ENCODE data around the gene NDE1. TPM values are rescaled to one million over a fixed set of nuclear protein-coding genes. Genes with fewer than 3 reads are reported as not detected.

NDE1 gene
- total RNA-seq, 1 donor from 2014 or later: 12.4 TPM

GRCh38 chr16:15757630-15758251, 107.7 kb downstream of the NDE1 start:
- no peak overlapping the region for H3K4me3 Mint-ChIP-seq (ENCODE audit: unreplicated experiment)
- H3K9me3 Mint-ChIP-seq (ENCODE audit: unreplicated experiment): no peaks in the 10 kb centered on the region
- no peak for TF ChIP-seq CTCF (IDR thresholded peaks at IDR 0.05; ENCODE audit: partially characterized antibody, unreplicated experiment)
- peaks cover 6% of the 10 kb centered on the region for H3K4me1 Mint-ChIP-seq (ENCODE audit: low read depth, unreplicated experiment)
- no peaks in the 10 kb centered on the region for H3K36me3 Mint-ChIP-seq (ENCODE audit: unreplicated experiment)
- peaks cover 2% of the 10 kb centered on the region for H3K27me3 Mint-ChIP-seq (ENCODE audit: unreplicated experiment)
- no peak for DNase-seq
- H3K27ac Mint-ChIP-seq (ENCODE audit: unreplicated experiment): no peak overlapping the region

- no peak for TF ChIP-seq CTCF (IDR thresholded peaks at IDR 0.05; ENCODE audit: partially characterized antibody, unreplicated experiment)
- no peaks in the 10 kb centered on the region for H3K36me3 Mint-ChIP-seq (ENCODE audit: unreplicated experiment)
- H3K9me3 Mint-ChIP-seq (ENCODE audit: unreplicated experiment): no peaks in the 10 kb centered on the region
- H3K27me3 Mint-ChIP-seq (ENCODE audit: unreplicated experiment): peaks cover 2% of the 10 kb centered on the region
- no peak for DNase-seq
- H3K4me3 Mint-ChIP-seq (ENCODE audit: unreplicated experiment): no peak overlapping the region
- peaks cover 6% of the 10 kb centered on the region for H3K4me1 Mint-ChIP-seq (ENCODE audit: low read depth, unreplicated experiment)
- no peak overlapping the region for H3K27ac Mint-ChIP-seq (ENCODE audit: unreplicated experiment)
Observed at GRCh38 chr16:15759070-15759469, 109.0 kb downstream of the NDE1 start.

- Mint-ChIP-seq H3K9me3 (ENCODE audit: unreplicated experiment) (no peaks in the 10 kb centered on the region), H3K27me3 (ENCODE audit: unreplicated experiment) (peaks cover 2% of the 10 kb centered on the region), H3K4me1 (ENCODE audit: low read depth, unreplicated experiment) (peaks cover 6% of the 10 kb centered on the region), H3K4me3 (ENCODE audit: unreplicated experiment) (no peak overlapping the region), H3K36me3 (ENCODE audit: unreplicated experiment) (no peaks in the 10 kb centered on the region), H3K27ac (ENCODE audit: unreplicated experiment) (no peak overlapping the region)
- no peak for DNase-seq
- TF ChIP-seq CTCF (IDR thresholded peaks at IDR 0.05; ENCODE audit: partially characterized antibody, unreplicated experiment): no peak
Observed at GRCh38 chr16:15760129-15760528, 110.1 kb downstream of the NDE1 start.

- TF ChIP-seq CTCF (IDR thresholded peaks at IDR 0.05; ENCODE audit: partially characterized antibody, unreplicated experiment): no peak
- no peaks in the 10 kb centered on the region for H3K4me1 Mint-ChIP-seq (ENCODE audit: low read depth, unreplicated experiment)
- peaks cover 3% of the 10 kb centered on the region for H3K9me3 Mint-ChIP-seq (ENCODE audit: unreplicated experiment)
- H3K27ac Mint-ChIP-seq (ENCODE audit: unreplicated experiment): no peak overlapping the region
- no peak for DNase-seq
- H3K27me3 Mint-ChIP-seq (ENCODE audit: unreplicated experiment): peaks cover 2% of the 10 kb centered on the region
- no peaks in the 10 kb centered on the region for H3K36me3 Mint-ChIP-seq (ENCODE audit: unreplicated experiment)
- H3K4me3 Mint-ChIP-seq (ENCODE audit: unreplicated experiment): no peak overlapping the region
Observed at GRCh38 chr16:15764112-15764511, 114.1 kb downstream of the NDE1 start.

- Mint-ChIP-seq H3K4me3 (ENCODE audit: unreplicated experiment) (no peak overlapping the region), H3K36me3 (ENCODE audit: unreplicated experiment) (no peaks in the 10 kb centered on the region), H3K27ac (ENCODE audit: unreplicated experiment) (no peak overlapping the region), H3K27me3 (ENCODE audit: unreplicated experiment) (peaks cover under 1% of the 10 kb centered on the region), H3K9me3 (ENCODE audit: unreplicated experiment) (peaks cover 3% of the 10 kb centered on the region), H3K4me1 (ENCODE audit: low read depth, unreplicated experiment) (no peaks in the 10 kb centered on the region)
- TF ChIP-seq CTCF (IDR thresholded peaks at IDR 0.05; ENCODE audit: partially characterized antibody, unreplicated experiment): no peak
- DNase-seq: no peak
Observed at GRCh38 chr16:15765116-15765515, 115.1 kb downstream of the NDE1 start.
